Spinal cord (tissue), 10 donors: ENCODE measurements around the gene LENEP. TPM values are rescaled to one million over a fixed set of nuclear protein-coding genes. Genes with fewer than 3 reads are reported as not detected.

Experiments
- DNase-seq, 6 donors: peaks; one replicate each; pipeline versions ENCODE4 v3.0.0 to v3.0.0-alpha.2; 2013 to 2015; ENCODE audit warnings: low spot score in 6 of 6, low read depth in 4 of 6
- H3K27ac ChIP-seq: one replicate; pipeline ENCODE4 v1.5.1; 2013; ENCODE audit warnings: low read depth, low read length, control low read depth
- H3K27me3 ChIP-seq: one replicate; pipeline ENCODE4 v1.6.1; 2013; ENCODE audit warnings: low read length; ENCODE audit not compliant: control insufficient read depth, insufficient read depth
- H3K36me3 ChIP-seq: one replicate; pipeline ENCODE4 v1.6.1; 2013; ENCODE audit warnings: low read length; ENCODE audit not compliant: control insufficient read depth, insufficient read depth
- H3K4me1 ChIP-seq: one replicate; pipeline ENCODE4 v1.6.1; 2013; ENCODE audit warnings: low read length; ENCODE audit not compliant: control insufficient read depth, insufficient read depth
- H3K4me3 ChIP-seq: one replicate; pipeline ENCODE4 v1.5.1; 2013; ENCODE audit warnings: low read depth, low read length, control low read depth
- H3K9me3 ChIP-seq: one replicate; pipeline ENCODE4 v1.6.1; 2013; ENCODE audit warnings: low read length; ENCODE audit not compliant: control insufficient read depth, insufficient read depth
- WGBS: methylation state at CpG from one replicate; pipeline ENCODE4 v1.1.5; 2013; ENCODE audit warnings: missing lambda C conversion rate; ENCODE audit not compliant: insufficient coverage; 5-methylcytosine and 5-hydroxymethylcytosine counted together
- polyA plus RNA-seq, 2 donors: library from polyadenylated mRNA; unstranded; fragments of 120-200 nt; gene quantifications; one replicate each; pipeline ENCODE4 v1.2.1, GENCODE V29; 2013; ENCODE audit not compliant: insufficient read length in 2 of 2
- total RNA-seq, 2 donors: library from RNA; depleted of rRNA in 1 of 2; stranded (reverse); fragments of 120-200 nt in 1 of 2; fragments of >200 nt in 1 of 2; gene quantifications; one replicate each; pipeline versions ENCODE4 v1.2.3 to v1.2.4, GENCODE V29; 2013 to 2014
- donor health status: healthy.

LENEP gene
- total and polyA plus RNA-seq, 4 donors: 0.22 to 0.39 TPM; not detected in 2

DNA sequence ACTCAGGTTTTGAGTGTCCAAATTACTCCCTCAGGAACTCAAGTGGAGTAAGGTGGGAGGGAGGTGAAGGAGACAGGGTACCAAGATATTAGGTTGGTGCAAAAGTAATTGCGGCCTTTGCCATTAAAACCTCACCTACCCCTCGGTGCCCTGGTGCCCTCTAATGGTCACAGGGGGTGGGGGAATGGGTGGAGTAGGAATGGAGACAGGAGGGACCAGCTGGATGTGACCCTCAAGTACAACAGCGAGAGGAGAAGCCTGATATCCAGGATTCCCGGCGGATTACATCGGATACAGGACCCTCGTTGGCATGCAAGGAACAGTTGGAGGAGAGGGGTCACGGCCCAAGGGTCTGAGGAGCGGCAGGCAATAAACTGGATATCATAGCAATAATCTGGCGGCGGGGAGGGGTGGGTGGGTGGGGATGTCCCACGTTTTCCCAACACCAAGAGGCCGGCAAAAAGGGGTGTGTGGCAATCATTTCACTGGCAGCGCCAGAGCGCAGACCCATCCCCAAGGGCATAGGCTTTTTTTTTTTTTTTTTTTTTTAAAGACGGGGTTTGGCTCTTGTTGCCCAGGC lies 4.9 kb downstream of the LENEP start:
- no peak overlapping the region for H3K4me3 ChIP-seq
- WGBS: 79% methylated on average over 5 of the region's 16 CpGs
- peaks cover 4% of the 10 kb centered on the region for H3K27me3 ChIP-seq
- H3K4me1 ChIP-seq: peaks cover 36% of the 10 kb centered on the region
- DNase-seq: no peak
- H3K9me3 ChIP-seq: no peaks in the 10 kb centered on the region
- H3K36me3 ChIP-seq: no peaks in the 10 kb centered on the region
- no peak overlapping the region for H3K27ac ChIP-seq

DNA sequence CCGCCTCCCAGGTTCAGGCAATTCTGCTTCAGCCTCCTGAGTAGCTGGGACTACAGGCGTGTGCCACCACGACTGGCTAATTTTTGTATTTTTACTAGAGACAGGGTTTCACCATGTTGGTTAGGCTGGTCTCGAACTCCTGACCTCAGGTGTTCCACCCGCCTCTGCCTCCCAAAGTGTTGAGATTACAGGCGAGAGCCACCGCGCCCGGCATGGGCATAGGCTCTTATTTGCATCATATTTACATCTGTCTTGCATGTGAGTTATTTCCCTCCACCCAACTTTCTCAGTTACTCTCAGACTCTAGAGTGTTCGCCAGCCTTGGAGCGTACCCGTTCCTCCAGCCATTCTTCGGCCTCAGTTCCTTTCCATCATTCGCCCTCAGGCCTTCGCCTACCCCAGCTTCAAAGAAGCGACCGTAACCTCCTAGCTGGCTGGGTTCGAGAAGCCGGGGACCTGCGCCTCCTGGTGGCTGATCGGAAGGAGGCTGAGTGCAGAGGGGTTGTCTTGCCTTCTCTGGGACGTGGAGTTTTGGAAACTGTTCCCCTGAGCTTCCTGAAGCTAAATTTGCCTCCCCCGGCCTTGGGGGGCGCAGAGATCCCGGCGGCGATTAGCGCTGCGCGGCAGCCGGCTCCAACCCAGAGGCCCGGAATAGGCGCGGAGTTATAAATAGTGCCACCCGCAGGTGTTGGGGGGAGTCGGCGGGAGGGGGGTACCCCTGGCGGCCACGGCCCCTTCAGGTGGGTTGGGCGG lies 5.6 kb downstream of the LENEP start:
- DNase-seq: peak in 3 of 6 donors; percentile 50 to 85 (median 85)
- 16% methylated on average over 32 of the region's 40 CpGs for WGBS
- peak overlapping the region; percentile 87 for H3K27ac ChIP-seq

GRCh38 chr1:154999571-155000410 lies 6.4 kb downstream of the LENEP start:
- DNase-seq: peak in 3 of 6 donors; percentile 9 to 45 (median 43)
- Histone ChIP-seq H3K36me3 (no peaks in the 10 kb centered on the region), H3K27me3 (peaks cover 4% of the 10 kb centered on the region), H3K4me1 (peaks cover 51% of the 10 kb centered on the region), H3K9me3 (no peaks in the 10 kb centered on the region), H3K4me3 (peak overlapping the region; percentile 57), H3K27ac (peak overlapping the region; percentile 87)
- under 1% methylated on average over 41 of the region's 50 CpGs for WGBS

More for the DNA sequence above, 5.6 kb downstream of the LENEP start:
- peaks cover 4% of the 10 kb centered on the region for H3K27me3 ChIP-seq
- H3K36me3 ChIP-seq: no peaks in the 10 kb centered on the region
- H3K9me3 ChIP-seq: no peaks in the 10 kb centered on the region
- H3K4me1 ChIP-seq: peaks cover 43% of the 10 kb centered on the region
- H3K4me3 ChIP-seq: peak overlapping the region; percentile 54

- DNase-seq: peak in 1 of 6 donors; percentile 48
- 0% methylated on average over 7 of the region's 13 CpGs for WGBS
- no peaks in the 10 kb centered on the region for H3K9me3 ChIP-seq
- H3K27me3 ChIP-seq: peaks cover 4% of the 10 kb centered on the region
- H3K4me3 ChIP-seq: peak overlapping the region; percentile 57
- H3K36me3 ChIP-seq: no peaks in the 10 kb centered on the region
- peaks cover 57% of the 10 kb centered on the region for H3K4me1 ChIP-seq
- H3K27ac ChIP-seq: peak overlapping the region; percentile 87
Observed at GRCh38 chr1:155000411-155000725, 7.0 kb downstream of the LENEP start.

GRCh38 chr1:155000726-155001424 lies 7.5 kb downstream of the LENEP start:
- peaks cover 62% of the 10 kb centered on the region for H3K4me1 ChIP-seq
- WGBS: 0% methylated on average over 36 of the region's 43 CpGs
- no peaks in the 10 kb centered on the region for H3K9me3 ChIP-seq
- H3K27me3 ChIP-seq: peaks cover 4% of the 10 kb centered on the region
- no peaks in the 10 kb centered on the region for H3K36me3 ChIP-seq
- peak overlapping the region; percentile 57 for H3K4me3 ChIP-seq
- peak overlapping the region; percentile 87 for H3K27ac ChIP-seq
- DNase-seq: peak; percentile 87 to 98 (median 92)

DNA sequence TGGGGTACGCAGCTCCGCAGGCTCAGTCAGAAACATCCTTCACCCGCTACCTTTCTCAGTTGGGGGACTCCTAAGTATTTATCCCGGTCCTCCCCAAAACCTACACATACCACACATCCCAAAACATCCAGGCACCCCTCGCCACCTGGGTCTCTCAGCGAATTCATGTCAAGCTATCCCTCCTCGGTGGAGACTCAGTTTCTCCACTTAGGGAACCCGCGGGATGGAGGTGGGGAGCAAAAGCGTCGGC lies 8.0 kb downstream of the LENEP start:
- peak overlapping the region; percentile 87 for H3K27ac ChIP-seq
- no peaks in the 10 kb centered on the region for H3K36me3 ChIP-seq
- peaks cover 4% of the 10 kb centered on the region for H3K27me3 ChIP-seq
- WGBS: 0% methylated on average over 10 of the region's 11 CpGs
- DNase-seq: no peak
- no peaks in the 10 kb centered on the region for H3K9me3 ChIP-seq
- peaks cover 67% of the 10 kb centered on the region for H3K4me1 ChIP-seq
- peak overlapping the region; percentile 57 for H3K4me3 ChIP-seq

GRCh38 chr1:155001675-155002463 lies 8.5 kb downstream of the LENEP start:
- peak; percentile 92 to 99 (median 98) for DNase-seq
- WGBS: 0% methylated on average over 32 of the region's 38 CpGs
- H3K36me3 ChIP-seq: no peaks in the 10 kb centered on the region
- H3K27ac ChIP-seq: peak overlapping the region; percentile 87
- H3K27me3 ChIP-seq: peaks cover 4% of the 10 kb centered on the region
- H3K4me3 ChIP-seq: peak overlapping the region; percentile 57
- H3K9me3 ChIP-seq: no peaks in the 10 kb centered on the region
- peaks cover 72% of the 10 kb centered on the region for H3K4me1 ChIP-seq

- Histone ChIP-seq H3K27ac (peak within 1 kb of the TSS; percentile 87), H3K27me3 (peaks cover 4% of the 10 kb centered on the region), H3K36me3 (peaks cover 2% of the 10 kb centered on the region), H3K4me3 (peak within 1 kb of the TSS; percentile 68), H3K9me3 (no peaks in the 10 kb centered on the region), H3K4me1 (peaks cover 79% of the 10 kb centered on the region)
- DNase-seq: peak in 1 of 6 donors; percentile 43
- 2% methylated on average over 25 of the region's 35 CpGs for WGBS
Observed at GRCh38 chr1:155002464-155003226, 9.3 kb downstream of the LENEP start, which contains the start of gene ZBTB7B. ZBTB7B (plus strand) TSS chr1:155002802; CDS start chr1:155014661, 11,859 bp downstream.
